ENCODE measurements around the gene RBM39. TPM values are rescaled to one million over a fixed set of nuclear protein-coding genes. Genes with fewer than 3 reads are reported as not detected.
A peak's percentile ranks its signal among the peaks of the same experiment; 100 is the strongest.

The RBM39 gene
- total and polyA plus RNA-seq, 2 of the 13 experiments (the other 11 are each of a cell fraction or from before 2014, with no cell fraction given), result 788 to 920 TPM

- TF ChIP-seq, protein P1, sequence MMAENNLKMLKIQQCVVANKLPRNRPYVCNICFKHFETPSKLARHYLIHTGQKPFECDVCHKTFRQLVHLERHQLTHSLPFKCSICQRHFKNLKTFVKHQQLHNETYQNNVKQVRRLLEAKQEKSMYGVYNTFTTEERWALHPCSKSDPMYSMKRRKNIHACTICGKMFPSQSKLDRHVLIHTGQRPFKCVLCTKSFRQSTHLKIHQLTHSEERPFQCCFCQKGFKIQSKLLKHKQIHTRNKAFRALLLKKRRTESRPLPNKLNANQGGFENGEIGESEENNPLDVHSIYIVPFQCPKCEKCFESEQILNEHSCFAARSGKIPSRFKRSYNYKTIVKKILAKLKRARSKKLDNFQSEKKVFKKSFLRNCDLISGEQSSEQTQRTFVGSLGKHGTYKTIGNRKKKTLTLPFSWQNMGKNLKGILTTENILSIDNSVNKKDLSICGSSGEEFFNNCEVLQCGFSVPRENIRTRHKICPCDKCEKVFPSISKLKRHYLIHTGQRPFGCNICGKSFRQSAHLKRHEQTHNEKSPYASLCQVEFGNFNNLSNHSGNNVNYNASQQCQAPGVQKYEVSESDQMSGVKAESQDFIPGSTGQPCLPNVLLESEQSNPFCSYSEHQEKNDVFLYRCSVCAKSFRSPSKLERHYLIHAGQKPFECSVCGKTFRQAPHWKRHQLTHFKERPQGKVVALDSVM (CRISPR knock-in tag; IDR thresholded peaks at IDR 0.05), result no peak
- TF ChIP-seq SNAI1 (CRISPR knock-in tag; IDR thresholded peaks at IDR 0.05; ENCODE audit: borderline replicate concordance) (no peak), SMYD3 (CRISPR knock-in tag; IDR thresholded peaks at IDR 0.05) (no peak), GFI1 (CRISPR knock-in tag; IDR thresholded peaks at IDR 0.05; ENCODE audit: borderline replicate concordance) (0 out of 2 replicates have a peak, but pooled peaks have one; percentile 13), PHF8 (CRISPR knock-in tag; IDR thresholded peaks at IDR 0.05) (peak; percentile 61), KLF6 (CRISPR knock-in tag; IDR thresholded peaks at IDR 0.05) (no peak), PBX2 (CRISPR knock-in tag; IDR thresholded peaks at IDR 0.05) (peak; percentile 25; the same call in 1 of the 2 replicates), CBFB (CRISPR knock-in tag; IDR thresholded peaks at IDR 0.05) (no peak), POGZ (CRISPR knock-in tag; IDR thresholded peaks at IDR 0.05) (0 out of 2 replicates have a peak, but pooled peaks have one; percentile 46), KAT7 (CRISPR knock-in tag; IDR thresholded peaks at IDR 0.05; ENCODE audit: borderline replicate concordance) (no peak), MIER3 (CRISPR knock-in tag; IDR thresholded peaks at IDR 0.05; ENCODE audit: borderline replicate concordance) (peak; percentile 70; the same call in 1 of the 2 replicates), ZNF552 (CRISPR knock-in tag; IDR thresholded peaks at IDR 0.05; ENCODE audit: borderline replicate concordance) (no peak), ZNF589 (CRISPR knock-in tag; conservative IDR thresholded peaks at IDR 0.05) (no peak), ZNF761 (CRISPR knock-in tag; conservative IDR thresholded peaks at IDR 0.05) (no peak), NFE2L1 (CRISPR knock-in tag; IDR thresholded peaks at IDR 0.05; ENCODE audit: borderline replicate concordance) (no peak), ZNF431 (CRISPR knock-in tag; IDR thresholded peaks at IDR 0.05; ENCODE audit: borderline replicate concordance, low read depth) (no peak), TSC22D2 (CRISPR knock-in tag; IDR thresholded peaks at IDR 0.05; ENCODE audit: borderline replicate concordance) (no peak)
- TF ChIP-seq, protein P2, sequence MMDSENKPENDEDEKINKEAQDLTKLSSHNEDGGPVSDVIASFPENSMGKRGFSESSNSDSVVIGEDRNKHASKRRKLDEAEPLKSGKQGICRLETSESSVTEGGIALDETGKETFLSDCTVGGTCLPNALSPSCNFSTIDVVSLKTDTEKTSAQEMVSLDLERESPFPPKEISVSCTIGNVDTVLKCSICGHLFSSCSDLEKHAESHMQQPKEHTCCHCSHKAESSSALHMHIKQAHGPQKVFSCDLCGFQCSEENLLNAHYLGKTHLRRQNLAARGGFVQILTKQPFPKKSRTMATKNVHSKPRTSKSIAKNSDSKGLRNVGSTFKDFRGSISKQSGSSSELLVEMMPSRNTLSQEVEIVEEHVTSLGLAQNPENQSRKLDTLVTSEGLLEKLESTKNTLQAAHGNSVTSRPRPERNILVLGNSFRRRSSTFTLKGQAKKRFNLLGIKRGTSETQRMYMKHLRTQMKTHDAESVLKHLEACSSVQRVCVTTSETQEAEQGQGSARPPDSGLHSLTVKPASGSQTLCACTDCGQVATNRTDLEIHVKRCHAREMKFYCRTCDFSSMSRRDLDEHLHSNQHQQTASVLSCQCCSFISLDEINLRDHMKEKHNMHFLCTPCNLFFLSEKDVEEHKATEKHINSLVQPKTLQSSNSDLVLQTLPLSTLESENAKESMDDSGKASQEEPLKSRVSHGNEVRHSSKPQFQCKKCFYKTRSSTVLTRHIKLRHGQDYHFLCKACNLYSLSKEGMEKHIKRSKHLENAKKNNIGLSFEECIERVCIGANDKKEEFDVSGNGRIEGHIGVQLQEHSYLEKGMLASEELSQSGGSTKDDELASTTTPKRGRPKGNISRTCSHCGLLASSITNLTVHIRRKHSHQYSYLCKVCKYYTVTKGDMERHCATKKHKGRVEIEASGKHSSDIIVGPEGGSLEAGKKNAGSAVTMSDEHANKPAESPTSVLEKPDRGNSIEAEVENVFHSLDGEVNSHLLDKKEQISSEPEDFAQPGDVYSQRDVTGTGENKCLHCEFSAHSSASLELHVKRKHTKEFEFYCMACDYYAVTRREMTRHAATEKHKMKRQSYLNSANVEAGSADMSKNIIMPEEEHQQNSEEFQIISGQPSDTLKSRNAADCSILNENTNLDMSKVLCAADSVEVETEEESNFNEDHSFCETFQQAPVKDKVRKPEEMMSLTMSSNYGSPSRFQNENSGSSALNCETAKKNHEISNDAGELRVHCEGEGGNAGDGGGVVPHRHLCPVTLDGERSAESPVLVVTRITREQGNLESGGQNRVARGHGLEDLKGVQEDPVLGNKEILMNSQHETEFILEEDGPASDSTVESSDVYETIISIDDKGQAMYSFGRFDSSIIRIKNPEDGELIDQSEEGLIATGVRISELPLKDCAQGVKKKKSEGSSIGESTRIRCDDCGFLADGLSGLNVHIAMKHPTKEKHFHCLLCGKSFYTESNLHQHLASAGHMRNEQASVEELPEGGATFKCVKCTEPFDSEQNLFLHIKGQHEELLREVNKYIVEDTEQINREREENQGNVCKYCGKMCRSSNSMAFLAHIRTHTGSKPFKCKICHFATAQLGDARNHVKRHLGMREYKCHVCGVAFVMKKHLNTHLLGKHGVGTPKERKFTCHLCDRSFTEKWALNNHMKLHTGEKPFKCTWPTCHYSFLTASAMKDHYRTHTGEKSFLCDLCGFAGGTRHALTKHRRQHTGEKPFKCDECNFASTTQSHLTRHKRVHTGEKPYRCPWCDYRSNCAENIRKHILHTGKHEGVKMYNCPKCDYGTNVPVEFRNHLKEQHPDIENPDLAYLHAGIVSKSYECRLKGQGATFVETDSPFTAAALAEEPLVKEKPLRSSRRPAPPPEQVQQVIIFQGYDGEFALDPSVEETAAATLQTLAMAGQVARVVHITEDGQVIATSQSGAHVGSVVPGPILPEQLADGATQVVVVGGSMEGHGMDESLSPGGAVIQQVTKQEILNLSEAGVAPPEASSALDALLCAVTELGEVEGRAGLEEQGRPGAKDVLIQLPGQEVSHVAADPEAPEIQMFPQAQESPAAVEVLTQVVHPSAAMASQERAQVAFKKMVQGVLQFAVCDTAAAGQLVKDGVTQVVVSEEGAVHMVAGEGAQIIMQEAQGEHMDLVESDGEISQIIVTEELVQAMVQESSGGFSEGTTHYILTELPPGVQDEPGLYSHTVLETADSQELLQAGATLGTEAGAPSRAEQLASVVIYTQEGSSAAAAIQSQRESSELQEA (CRISPR knock-in tag; IDR thresholded peaks at IDR 0.05; ENCODE audit: not compliant biosample characterization), result no peak
Measured at GRCh38 chr20:35768731-35769664, 26.9 kb upstream of the RBM39 start (continued).
